SK-N-SH (cell line): ENCODE data around the gene PTTG1IP.

Source experiments
- EP300 ChIP-seq, 2 experiments: IDR thresholded peaks; 2 replicates each; pipeline versions ENCODE4 v1.4.0 to v1.6.1; 2012; ENCODE audit warnings: borderline replicate concordance in 1 of 2, low read depth in 1 of 2, low read length in 1 of 2
- FOXM1 ChIP-seq: IDR thresholded peaks from 2 replicates; pipeline ENCODE4 v1.4.0; 2012; ENCODE audit warnings: low read depth, mild to moderate bottlenecking
- POLR2AphosphoS5 ChIP-seq: IDR thresholded peaks from 2 replicates; pipeline ENCODE4 v1.6.1; 2012; ENCODE audit warnings: low read depth, low read length
- RAD21 ChIP-seq: IDR thresholded peaks from 2 replicates; pipeline ENCODE4 v1.6.1; 2012; ENCODE audit warnings: mild to moderate bottlenecking, low read length
- RFX5 ChIP-seq: IDR thresholded peaks from 2 replicates; pipeline ENCODE4 v1.6.1; 2012; ENCODE audit warnings: mild to moderate bottlenecking, improper control_type of control experiment, low read length
- SIN3A ChIP-seq: IDR thresholded peaks from 2 replicates; pipeline ENCODE4 v1.6.1; 2012; ENCODE audit warnings: low read depth, mild to moderate bottlenecking, low read length, moderate library complexity, borderline replicate concordance
- SMC3 ChIP-seq: IDR thresholded peaks from 2 replicates; pipeline ENCODE4 v1.6.1; 2012; ENCODE audit warnings: low read depth, low read length, improper control_type of control experiment
- TAF1 ChIP-seq: IDR thresholded peaks from 2 replicates; pipeline ENCODE4 v1.6.1; 2012; ENCODE audit warnings: low read depth, mild to moderate bottlenecking, low read length, moderate library complexity, borderline replicate concordance
- TCF12 ChIP-seq: IDR thresholded peaks from 2 replicates; pipeline ENCODE4 v1.4.0; 2012
- TF ChIP-seq, protein P1 (sequence below): IDR thresholded peaks from 2 replicates; pipeline ENCODE4 v1.4.0; 2012; ENCODE audit warnings: low read depth, borderline replicate concordance
- TF ChIP-seq, protein P2 (sequence below): fragments of 200-600 bp; sonication (generic); IDR thresholded peaks from 2 replicates; pipeline ENCODE4 v1.6.1; 2017; ENCODE audit warnings: antibody characterized with exemption, mild to moderate bottlenecking, moderate library complexity
- TF ChIP-seq, protein P3 (sequence below): IDR thresholded peaks from 2 replicates; pipeline ENCODE4 v1.6.1; 2012; ENCODE audit warnings: mild to moderate bottlenecking, low read depth, low read length, moderate library complexity

DNA sequence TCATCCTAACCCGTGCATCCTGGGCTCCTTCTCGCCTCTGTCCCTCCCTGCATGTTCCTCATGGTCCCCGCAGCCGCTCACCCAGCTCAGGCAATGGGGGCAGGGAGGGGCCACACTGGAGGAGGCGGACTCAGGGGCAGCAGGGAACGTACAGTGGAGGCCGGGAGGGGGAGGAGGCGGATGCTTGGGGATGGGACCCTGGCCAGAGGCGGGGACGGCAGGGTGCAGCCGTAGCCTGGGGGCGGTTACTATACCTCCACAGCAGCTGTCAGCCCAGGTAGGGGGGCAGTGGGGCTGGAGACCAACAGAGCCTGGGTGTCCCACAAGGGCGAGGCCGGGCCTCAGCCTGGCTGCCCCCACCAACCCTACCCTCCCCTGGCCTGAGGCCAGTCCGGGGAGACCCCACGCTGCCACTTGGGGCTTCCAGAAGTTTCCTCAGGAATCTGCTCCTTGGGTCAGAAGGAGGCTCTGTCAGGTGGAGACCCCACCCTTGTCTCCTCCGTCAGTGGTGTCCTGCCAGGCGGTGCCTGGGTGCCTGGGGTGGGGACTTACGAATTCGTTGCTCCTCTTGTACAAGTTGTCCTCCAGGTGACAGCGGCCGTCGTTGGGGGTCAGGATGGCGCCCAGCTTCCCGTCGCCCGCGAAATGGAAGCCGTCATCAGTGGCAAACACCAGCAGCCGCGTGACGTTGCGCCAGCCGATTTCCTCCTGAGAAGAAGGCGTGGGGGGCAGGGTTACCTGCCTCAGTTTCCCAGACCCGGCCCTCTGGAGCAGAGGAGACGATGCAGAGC lies 26.5 kb upstream of the PTTG1IP start:
- no peak for TF ChIP-seq EP300 (IDR thresholded peaks at IDR 0.05; ENCODE audit: borderline replicate concordance in 1 of 2, low read depth in 1 of 2, low read length in 1 of 2)
- TF ChIP-seq RFX5, result no peak
- TF ChIP-seq, protein P1, sequence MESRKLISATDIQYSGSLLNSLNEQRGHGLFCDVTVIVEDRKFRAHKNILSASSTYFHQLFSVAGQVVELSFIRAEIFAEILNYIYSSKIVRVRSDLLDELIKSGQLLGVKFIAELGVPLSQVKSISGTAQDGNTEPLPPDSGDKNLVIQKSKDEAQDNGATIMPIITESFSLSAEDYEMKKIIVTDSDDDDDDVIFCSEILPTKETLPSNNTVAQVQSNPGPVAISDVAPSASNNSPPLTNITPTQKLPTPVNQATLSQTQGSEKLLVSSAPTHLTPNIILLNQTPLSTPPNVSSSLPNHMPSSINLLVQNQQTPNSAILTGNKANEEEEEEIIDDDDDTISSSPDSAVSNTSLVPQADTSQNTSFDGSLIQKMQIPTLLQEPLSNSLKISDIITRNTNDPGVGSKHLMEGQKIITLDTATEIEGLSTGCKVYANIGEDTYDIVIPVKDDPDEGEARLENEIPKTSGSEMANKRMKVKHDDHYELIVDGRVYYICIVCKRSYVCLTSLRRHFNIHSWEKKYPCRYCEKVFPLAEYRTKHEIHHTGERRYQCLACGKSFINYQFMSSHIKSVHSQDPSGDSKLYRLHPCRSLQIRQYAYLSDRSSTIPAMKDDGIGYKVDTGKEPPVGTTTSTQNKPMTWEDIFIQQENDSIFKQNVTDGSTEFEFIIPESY, result no peak
- no peak for TF ChIP-seq RAD21
- no peak for TF ChIP-seq SIN3A
- TF ChIP-seq, protein P2, sequence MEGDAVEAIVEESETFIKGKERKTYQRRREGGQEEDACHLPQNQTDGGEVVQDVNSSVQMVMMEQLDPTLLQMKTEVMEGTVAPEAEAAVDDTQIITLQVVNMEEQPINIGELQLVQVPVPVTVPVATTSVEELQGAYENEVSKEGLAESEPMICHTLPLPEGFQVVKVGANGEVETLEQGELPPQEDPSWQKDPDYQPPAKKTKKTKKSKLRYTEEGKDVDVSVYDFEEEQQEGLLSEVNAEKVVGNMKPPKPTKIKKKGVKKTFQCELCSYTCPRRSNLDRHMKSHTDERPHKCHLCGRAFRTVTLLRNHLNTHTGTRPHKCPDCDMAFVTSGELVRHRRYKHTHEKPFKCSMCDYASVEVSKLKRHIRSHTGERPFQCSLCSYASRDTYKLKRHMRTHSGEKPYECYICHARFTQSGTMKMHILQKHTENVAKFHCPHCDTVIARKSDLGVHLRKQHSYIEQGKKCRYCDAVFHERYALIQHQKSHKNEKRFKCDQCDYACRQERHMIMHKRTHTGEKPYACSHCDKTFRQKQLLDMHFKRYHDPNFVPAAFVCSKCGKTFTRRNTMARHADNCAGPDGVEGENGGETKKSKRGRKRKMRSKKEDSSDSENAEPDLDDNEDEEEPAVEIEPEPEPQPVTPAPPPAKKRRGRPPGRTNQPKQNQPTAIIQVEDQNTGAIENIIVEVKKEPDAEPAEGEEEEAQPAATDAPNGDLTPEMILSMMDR, result no peak
- no peak for TF ChIP-seq SMC3
- no peak for TF ChIP-seq TAF1
- TF ChIP-seq FOXM1, result no peak
- no peak for TF ChIP-seq POLR2AphosphoS5
- TF ChIP-seq, protein P3, sequence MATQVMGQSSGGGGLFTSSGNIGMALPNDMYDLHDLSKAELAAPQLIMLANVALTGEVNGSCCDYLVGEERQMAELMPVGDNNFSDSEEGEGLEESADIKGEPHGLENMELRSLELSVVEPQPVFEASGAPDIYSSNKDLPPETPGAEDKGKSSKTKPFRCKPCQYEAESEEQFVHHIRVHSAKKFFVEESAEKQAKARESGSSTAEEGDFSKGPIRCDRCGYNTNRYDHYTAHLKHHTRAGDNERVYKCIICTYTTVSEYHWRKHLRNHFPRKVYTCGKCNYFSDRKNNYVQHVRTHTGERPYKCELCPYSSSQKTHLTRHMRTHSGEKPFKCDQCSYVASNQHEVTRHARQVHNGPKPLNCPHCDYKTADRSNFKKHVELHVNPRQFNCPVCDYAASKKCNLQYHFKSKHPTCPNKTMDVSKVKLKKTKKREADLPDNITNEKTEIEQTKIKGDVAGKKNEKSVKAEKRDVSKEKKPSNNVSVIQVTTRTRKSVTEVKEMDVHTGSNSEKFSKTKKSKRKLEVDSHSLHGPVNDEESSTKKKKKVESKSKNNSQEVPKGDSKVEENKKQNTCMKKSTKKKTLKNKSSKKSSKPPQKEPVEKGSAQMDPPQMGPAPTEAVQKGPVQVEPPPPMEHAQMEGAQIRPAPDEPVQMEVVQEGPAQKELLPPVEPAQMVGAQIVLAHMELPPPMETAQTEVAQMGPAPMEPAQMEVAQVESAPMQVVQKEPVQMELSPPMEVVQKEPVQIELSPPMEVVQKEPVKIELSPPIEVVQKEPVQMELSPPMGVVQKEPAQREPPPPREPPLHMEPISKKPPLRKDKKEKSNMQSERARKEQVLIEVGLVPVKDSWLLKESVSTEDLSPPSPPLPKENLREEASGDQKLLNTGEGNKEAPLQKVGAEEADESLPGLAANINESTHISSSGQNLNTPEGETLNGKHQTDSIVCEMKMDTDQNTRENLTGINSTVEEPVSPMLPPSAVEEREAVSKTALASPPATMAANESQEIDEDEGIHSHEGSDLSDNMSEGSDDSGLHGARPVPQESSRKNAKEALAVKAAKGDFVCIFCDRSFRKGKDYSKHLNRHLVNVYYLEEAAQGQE, result no peak
- TF ChIP-seq TCF12, result no peak
